Fibroblast of upper back skin (primary cell): ENCODE results near the gene ADAMTS3.
"Not testable (repeated sequence)": the region's sequence is repeated elsewhere in the genome, so short reads cannot be mapped to it uniquely, and the experiment has no call there.

Experiments used
- DNase-seq: peaks from one replicate; pipeline ENCODE4 v3.0.0-alpha.2; 2013

The ADAMTS3 gene

DNA sequence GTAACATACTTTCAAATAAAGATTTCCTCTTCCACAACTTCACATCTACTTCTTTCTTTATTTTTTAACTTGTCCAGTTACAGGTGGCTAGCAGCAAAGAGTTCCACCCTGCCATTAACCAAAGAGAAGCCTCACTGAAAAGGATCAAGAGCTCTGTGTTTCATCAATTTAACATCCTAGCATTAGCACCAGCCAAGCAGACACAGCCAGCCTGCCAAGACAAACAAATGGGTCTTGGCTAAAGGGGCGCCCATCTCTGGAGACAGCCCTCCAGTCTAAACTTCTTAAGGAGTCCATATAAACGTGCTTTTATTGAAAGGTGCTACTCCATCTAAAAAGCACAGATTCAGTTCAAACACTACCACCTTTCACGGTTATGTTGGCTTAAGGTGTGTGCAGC lies 105.3 kb downstream of the ADAMTS3 start:
- no peak for DNase-seq

DNA sequence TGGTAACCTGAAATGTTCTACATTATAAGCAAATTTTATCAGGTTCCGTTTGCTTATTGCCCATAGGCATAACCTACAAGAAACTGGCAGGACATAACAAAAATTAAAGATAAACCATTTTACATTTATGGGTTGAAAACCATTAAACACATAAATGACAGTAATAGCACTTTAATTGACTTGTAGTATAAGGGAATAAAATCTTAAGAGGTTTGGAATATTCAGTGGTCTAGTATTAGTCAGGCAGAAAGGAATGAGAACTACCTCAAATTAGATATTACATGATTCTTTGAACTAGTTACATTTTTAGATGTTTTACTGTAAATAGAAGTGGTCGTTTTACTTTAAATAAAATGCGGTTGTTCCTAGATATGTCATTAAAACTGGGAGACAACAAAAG lies 111.9 kb downstream of the ADAMTS3 start:
- no peak for DNase-seq

DNA sequence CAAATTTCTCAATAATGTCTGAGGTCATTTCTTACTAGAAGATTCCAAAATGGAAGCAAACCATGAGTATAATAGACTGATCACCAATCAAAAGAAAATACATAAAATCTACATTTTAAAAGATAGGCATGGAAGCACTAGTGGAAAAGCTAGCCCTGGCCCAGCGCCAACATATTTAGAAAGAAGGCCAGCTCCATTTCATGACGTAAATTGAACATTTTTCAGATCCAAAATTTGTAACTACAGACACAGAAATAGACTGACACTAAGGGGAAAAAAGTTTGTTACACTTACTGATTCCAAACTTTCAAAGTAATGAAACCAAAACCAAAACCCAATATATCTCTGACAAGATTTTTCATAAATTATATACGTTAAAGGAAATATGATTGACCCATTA lies 117.7 kb downstream of the ADAMTS3 start:
- no peak for DNase-seq

DNA sequence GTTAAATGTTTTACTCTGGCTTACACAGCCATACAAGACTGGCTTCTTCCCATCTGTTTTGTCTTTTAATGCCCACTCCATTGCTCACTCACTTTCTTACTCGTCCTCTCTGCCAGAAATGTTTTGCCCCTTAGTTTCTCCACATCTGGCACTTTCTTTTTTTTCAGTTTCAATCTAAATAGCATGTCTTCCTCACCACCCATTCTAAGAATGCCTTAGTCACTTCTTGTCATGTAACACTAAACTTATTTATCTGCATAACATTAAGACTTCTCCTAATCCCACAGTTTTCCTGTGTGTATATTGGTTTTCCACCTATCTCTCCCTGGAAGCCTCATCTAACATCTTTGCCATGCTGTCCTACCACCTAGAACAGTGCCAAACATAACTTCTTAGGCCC lies 119.3 kb downstream of the ADAMTS3 start:
- DNase-seq: no peak

DNA sequence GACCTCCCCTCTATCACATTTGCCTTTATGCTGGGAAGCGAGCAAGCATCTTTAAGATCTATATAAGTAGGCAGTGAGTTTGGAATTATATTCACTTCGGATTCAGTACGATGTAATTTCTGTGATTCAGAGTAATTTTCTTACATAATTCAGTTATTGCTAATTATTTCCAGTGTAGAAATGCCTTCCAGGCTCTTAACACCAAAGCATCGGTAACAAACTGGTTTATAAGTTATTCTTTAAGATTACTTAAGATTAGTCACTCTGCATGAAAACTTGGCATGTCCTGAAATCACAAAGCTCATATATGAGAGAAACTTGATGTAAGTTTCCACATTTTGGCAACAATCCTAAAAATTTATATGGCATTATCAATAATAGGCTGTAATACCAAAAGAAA lies 120.8 kb downstream of the ADAMTS3 start:
- no peak for DNase-seq

DNA sequence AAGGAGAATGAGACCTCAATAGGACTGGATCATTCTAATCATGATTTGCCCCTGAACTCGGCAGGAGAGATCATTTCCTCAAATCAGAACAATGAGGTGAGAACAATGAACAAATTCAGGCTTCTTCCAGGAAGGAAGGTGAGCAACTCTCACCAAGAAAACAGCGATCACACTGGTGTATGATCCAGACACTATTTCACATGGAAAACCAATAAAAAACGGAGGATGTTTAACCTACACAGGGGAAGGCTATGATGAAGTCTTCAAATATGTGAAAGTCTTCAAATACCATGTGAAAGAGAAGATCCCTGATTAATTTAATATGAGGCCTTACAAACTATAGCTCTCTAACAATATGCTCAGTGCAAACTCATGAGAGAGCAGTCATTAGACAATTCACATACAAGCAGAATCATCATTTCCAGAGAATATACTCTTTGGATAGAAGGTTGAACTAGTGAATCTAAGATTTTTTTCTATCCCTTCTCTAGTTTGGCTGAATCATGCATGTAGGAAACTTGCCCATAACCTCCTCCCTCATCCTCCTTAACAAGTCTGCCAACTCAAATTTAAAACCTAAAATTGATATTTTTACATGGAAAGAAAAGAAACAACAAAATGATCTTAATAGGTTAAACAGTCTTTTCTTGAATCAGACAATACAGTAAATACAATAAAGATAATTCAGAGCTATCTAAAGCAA lies 122.5 kb downstream of the ADAMTS3 start:
- peak; percentile 22 for DNase-seq

DNA sequence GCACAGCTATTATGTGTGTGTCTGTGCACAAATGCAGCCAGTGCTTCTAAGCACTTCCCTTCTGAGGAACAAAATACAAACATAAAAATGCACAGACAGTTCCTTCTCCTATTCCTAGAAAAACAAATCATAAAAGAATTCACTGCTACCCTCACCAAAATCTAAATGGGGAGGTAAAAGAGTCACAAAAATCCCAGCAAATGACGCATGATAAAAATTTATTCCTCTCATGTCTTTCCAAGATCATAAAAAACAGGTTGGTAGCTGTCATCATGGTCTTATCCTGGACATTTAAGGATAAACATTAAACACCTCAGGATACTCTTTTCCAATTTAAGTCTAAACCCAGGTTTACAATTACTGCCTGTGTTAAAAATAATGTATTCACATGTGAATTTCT lies 124.9 kb downstream of the ADAMTS3 start:
- DNase-seq: no peak

DNA sequence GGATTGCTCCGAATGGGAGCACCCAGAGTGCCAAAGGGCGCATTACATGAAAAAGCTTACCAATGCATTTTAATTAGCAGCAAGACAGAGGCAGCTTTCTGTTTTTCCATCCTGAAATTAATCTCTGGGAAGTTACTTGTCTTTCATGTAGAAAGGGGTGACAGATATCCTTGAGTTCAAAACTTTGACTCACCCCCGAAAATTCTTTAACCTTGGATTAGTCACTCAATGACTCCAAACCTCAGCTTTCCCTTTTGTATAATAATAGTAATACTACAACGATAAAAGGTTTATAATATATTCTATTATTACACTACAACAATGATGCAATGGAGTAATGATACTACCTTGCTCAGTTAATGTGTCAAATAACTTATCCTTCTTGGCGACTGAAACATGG lies 126.3 kb downstream of the ADAMTS3 start:
- DNase-seq: peak; percentile 12

DNA sequence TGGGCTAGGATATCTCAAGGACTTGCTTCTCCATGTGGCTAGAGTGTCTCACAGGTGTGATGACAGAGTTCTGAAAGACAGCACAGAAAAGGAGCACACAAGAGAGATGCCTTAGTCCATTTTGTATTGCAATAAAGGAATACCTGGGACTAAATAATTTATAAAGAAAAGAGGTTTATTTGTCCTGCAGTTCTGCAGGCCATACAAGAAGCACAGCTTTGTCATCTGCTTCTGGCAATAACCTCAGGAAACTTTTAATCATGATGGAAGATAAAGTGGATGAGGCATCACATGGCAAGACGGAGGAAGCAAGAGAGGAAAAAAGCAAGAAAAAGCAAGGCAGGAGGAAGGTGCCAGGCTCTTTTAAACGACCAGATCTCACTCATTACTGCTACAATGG lies 126.9 kb downstream of the ADAMTS3 start:
- no peak for DNase-seq

DNA sequence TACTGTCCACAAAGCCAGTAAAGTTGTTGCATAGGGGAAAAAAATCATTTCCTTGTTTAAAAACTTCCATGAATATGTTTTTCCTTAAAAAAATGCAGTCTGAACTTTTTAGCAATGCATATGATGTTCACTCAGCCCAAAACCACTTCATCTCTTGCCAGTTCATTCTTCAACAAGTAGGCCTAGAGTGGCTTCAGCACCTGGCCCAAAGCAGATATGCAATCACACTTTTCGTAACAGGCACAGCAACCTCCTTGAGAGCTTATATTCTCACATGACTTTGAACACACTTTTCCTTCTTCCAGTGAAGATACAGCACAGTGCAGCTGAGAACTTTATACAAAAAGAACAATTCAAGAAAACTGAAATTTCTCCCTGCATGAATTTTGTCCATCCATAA lies 128.6 kb downstream of the ADAMTS3 start:
- no peak for DNase-seq

DNA sequence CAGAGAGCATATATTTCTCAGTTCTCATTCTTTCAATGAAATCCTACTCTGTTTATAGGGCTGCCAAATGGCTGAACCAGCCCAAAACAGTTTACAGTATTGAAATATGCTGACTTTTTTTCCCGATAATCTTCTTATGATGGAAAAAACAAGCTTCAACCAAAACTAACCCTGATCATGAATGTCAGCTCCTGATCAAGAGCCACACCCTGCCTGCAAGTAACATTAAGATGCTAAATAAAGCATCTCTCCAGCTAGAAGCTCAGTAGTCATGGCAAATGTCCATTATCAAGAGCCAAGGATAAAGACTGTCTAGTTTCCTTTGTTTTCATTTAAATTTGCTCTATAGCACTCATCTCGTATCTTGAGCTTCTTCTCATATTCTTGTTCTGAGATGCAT lies 136.0 kb downstream of the ADAMTS3 start:
- no peak for DNase-seq

DNA sequence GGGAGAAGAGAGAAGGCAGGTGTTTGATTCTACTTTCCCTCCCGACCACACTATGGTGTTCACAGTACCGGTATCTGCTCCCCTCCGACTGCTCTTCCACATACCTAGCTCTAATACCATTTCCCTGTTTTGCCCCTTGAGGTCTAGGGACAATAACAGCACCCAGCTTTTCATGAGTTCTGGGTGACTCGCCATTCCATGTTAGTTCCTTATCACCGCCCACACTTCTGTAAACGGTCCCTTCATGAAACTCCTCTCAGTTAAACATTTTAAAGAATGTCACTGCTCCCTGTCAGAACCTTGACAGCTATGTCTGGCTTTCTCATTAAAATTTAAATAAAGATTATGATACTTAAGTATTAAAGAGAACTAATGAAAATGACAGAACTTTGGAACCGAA lies 136.7 kb downstream of the ADAMTS3 start:
- DNase-seq: no peak

DNA sequence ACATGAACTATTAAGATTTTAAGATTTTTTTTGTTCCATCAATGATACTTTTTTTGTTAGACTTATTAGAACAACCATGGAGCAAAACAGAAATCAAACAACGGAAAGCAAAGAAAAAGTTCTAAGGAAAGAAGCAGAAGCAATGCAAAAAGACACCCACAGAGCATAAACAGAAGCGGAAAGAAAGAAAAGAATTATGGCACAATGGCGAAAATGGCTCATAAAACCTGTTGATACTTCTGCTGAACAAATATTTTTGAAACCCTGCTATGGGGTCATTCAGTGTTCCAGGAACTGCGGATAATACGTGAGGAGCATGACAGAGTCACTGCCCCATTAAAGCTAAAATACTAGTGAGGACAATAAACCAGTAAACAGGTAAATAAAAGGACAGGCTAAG lies 138.0 kb downstream of the ADAMTS3 start:
- no peak for DNase-seq

DNA sequence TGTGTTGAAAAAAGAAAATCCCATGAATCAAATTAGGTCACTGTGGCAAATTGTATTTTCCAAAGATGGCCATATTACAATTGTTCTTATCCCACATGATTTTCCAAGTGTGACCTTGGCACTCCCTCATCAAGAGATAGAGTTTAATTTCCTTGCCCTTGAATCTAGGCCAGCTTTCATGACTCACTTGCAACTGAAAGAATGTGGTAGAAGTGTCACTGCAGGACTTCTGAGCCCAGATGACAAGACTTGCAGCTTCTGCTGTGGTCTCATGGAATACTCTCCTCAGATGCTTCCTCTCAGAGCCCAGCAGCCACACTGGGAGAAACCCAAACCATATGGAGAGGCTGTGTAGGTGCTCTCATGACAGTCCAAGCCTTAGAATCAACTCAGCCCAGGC lies 139.0 kb downstream of the ADAMTS3 start:
- peak; percentile 29 for DNase-seq

DNA sequence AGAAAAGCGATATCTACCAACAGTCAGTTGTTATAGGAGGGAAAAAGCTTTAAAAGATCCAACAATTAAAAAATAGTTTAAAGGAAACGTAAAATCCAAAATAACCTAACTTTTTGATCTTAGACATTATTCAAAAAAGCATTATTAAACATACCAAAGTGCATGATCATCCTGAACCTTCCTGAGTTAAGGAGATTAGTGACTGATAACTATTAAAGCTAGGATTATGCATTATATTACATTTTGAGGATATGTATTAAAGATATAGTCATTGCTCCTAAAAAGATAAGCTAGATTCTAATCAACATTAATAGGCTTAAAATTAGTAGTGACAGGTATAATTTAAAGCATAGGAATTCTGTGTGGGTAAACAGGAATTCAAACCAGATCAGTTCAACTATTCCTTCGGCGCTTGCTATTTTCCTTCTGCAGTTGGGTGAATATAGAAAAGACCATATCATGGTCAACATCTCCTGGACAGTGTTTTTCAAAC lies 139.6 kb downstream of the ADAMTS3 start:
- DNase-seq: no peak

DNA sequence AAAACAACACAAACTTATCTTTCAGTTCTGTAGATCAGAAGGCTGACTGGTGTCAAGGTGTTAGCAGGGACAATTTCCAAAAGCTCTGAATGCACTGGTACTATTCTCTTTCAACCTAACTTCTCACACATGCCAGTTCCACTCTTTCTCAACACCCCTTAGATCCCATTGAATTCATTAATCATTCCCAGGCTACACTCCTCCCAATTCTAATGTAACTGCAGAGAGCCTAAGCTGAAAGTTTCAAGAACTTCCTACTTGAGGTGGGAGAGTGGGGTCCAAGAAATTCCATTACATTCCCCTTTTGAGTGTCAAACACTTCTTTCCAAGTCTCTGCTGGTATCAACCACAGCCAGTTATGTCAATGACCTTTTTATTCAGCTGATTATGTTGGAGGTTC lies 142.0 kb downstream of the ADAMTS3 start:
- DNase-seq: no peak

DNA sequence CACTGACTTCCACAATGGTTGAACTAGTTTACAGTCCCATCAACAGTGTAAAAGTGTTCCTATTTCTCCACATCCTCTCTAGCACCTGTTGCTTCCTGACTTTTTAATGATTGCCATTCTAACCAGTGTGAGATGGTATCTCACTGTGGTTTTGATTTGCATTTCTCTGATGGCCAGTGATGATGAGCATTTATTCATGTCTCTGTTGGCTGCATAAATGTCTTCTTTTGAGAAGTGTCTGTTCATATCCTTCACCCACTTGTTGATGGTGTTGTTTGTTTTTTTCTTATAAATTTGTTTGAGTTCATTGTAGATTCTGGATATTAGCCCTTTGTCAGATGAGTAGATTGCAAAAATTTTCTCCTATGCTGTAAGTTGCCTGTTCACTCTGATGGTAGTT lies 143.1 kb downstream of the ADAMTS3 start:
- not testable (repeated sequence) for DNase-seq

DNA sequence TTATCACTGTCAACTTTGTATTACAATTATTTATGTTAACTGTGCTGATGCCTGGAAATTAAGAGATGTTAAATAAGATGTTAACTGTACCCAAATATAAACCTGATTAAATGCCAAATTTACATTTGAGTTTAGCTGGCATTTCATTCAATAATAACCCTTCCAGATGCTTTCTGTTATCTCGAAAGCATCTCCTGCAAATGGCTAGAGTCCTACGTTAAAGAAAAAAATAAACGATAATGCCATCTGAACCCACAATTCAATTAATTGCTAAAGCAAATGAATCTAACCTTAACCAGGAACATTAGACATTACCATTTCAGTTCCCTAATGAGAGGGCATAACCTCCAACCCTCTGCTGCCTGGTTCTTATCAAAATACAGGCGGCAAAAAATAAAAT lies 145.0 kb downstream of the ADAMTS3 start:
- no peak for DNase-seq

DNA sequence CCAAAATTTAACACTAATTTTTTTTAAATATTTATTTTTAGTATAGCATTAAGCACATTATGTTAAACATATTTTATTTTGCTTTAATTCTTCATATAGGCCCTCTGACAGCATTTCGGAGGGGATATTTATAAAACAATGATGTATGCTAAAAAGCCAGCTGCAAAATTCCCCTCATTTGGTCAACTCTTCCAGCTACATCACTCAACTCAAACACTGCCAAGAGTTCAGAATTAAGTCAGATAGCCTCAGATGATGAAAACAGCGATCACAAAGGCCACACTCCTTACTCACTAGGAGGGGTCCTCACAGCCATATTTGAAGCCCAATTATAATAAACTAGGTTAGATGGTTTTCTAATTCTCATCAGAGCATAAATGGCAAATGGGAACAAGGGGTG lies 146.6 kb downstream of the ADAMTS3 start:
- no peak for DNase-seq

DNA sequence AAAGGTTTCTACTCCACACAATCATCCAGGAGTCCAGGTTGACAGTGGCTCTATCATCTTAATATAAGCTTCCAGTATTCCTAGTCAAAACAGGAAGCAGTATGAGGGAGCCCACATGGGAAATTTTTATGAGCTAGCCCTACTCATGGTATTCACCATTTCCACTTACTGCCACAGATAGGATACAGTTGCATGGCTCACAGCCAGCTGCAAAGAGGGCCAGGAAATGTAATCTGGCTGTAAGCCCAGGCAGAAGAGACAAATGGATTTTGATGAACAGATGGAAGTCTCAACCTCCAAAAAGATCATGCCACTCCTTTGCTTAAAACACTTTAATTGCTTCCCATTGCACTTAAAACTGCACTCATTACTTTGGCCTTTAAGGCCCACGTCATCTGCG lies 150.6 kb downstream of the ADAMTS3 start:
- peak; percentile 86 for DNase-seq

DNA sequence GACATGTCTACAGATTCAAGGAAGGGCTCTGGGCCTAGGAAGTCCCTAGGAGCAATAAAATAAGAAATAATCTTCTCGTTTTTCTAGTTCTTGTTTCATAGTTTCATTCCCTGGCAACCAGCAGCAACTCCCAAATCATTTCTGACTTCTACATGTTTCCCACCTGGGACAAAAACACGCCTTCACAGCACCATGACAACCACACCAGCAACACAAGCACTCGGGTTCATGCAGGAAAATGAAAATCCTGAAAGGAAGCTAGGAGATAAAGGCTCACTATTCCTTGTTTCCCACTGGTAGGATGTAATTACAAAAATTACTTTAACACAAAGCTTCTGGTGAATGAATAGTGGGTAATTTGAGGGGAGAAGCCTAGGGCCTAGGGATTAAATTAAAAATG lies 158.9 kb downstream of the ADAMTS3 start:
- no peak for DNase-seq

DNA sequence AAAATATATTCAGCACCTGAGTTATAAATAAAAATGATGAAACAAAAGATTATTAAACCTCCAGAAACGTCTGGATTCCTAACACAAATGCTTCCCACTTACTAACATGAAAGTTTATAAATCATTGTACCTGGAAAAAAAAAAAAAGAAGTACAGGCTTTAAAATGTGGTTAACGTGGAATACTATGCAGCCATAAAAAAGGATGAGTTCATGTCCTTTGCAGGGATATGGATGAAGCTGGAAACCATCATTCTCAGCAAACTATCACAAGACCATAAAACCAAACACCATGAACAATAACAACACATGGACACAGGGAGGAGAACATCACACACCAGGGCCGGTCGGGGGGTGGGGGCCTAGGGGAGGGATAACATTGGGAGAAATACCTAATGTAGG lies 160.5 kb downstream of the ADAMTS3 start:
- DNase-seq: no peak

DNA sequence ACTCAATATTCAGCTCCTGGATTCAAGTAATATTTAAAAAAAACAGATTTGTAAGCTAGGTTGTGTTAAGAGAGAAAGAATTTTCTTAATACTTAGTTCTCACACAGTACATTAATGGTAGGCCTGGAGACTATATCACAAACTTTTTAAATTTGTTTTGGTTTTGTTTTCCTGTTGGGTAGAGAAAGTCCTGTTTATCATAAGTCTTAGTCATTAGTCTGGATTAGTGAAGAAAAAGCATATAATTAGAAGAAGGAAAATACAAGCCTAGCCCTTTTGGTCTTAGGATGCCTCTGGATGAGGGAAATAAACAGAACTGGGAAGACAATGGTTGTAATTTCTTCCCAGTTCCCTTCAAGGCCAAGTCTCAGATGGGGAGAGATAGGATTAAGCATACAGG lies 163.6 kb downstream of the ADAMTS3 start:
- DNase-seq: no peak

DNA sequence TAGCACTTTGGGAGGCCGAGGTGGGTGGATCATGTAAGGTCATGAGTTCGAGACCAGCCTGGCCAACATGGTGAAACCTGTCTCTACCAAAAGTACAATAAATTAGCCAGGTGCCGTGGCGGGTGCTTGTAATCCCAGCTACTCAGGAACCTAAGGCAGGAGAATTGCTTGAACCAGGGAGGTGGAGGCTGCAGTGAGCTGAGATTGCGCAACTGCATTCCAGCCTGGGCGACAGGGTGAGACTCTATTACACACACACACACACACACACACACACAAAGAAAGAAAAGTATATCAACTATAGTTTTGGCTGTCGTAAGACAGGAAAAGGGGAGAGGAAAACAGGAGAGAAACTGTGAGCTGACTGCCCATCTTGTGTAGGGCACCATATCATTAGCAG lies 171.7 kb downstream of the ADAMTS3 start:
- peak; percentile 30 for DNase-seq

DNA sequence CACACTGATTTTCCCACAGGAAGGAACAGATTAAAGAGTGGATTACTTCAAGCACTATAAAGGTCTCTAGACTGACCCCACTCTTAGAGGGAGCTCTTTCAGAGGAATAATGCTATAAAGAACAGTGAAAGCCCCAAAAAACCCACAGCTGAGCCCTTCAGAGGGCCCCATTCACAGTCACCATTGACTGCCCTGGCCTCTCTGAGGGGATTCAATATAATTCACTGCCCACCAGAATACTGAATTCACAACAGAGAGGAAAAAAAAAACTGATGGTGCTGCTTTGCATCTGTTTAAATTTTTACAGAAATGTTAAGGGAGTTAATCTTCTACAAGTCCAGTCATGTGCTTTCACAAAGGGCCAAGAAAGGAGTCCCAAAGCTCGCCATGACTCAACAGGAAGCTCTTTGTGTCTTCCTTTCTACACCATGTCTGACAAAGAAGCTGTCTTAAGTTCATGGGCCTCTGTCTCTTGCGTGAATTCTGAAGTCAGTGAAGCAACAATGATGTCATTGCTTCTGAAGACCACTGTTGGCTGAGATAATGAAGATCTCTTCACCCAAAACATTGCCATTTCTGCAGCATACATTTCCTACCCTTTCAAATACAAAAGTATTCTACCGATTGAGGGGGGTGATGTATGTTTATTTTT lies 174.9 kb downstream of the ADAMTS3 start:
- DNase-seq: no peak
